ENCODE results near the gene AHCY. TPM values are rescaled to one million over a fixed set of nuclear protein-coding genes. Genes with fewer than 3 reads are reported as not detected.
"Not testable (repeated sequence)": the region's sequence is repeated elsewhere in the genome, so short reads cannot be mapped to it uniquely, and the experiment has no call there.

Gene AHCY
- total and polyA plus RNA-seq, 2 donors: 37.4 to 104 TPM

DNA sequence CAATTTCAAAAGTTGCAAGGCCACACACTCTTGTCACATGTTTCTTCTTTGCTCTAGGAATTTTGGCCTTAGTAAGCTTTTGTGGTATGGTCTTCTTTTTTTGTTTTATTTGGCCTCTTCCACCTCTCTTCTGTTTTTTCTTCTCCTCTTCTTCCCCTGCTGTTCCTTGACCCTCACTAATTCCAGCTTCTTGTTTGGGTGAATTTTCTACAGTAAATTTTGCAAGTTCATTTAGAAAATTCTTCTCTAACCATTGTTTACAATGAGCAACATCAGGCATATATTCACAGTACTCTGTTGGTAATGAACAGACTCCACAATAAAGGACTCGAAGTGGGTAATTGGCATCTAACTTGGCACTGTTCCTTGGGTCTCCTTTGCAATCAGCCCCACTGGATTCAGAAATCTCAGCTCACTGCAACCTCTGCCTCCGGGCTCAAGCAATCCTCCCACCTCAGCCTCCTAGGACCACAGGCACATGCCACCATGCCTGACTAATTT is 57.0 kb downstream of the AHCY start:
- WGBS: 80% methylated on average over 2 of the region's 2 CpGs
- DNase-seq (ENCODE audit: extremely low spot score): no peak
- Histone ChIP-seq H3K4me3 (ENCODE audit: low read depth, low read length) (no peak overlapping the region), H3K36me3 (ENCODE audit: insufficient read depth) (no peaks in the 10 kb centered on the region), H3K4me1 (ENCODE audit: insufficient read depth) (no peaks in the 10 kb centered on the region), H3K27ac (ENCODE audit: low read depth) (no peak overlapping the region)

DNA sequence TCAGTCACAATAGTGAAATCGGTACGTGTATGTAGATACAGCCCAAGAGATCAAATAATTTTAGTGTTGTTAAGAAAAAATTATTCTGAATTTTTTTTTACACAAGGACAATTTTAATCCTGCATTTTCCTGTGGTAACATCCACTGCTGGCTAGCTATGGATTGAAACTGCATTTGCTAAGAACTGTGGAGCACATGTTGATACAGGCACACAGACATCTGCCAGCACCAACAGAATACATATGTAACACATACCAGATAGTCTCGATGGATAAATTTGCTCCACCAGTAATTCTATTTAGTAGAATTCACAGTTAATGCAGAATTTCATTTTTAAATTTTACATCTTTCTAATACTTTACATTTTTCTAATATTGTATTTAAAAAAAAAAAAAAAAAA is 59.8 kb downstream of the AHCY start:
- Histone ChIP-seq H3K27ac (ENCODE audit: low read depth) (no peak overlapping the region), H3K4me3 (ENCODE audit: low read depth, low read length) (no peak overlapping the region), H3K4me1 (ENCODE audit: insufficient read depth) (no peaks in the 10 kb centered on the region), H3K36me3 (ENCODE audit: insufficient read depth) (no peaks in the 10 kb centered on the region)
- 84% methylated on average over 3 of the region's 3 CpGs for WGBS
- DNase-seq (ENCODE audit: extremely low spot score): no peak

DNA sequence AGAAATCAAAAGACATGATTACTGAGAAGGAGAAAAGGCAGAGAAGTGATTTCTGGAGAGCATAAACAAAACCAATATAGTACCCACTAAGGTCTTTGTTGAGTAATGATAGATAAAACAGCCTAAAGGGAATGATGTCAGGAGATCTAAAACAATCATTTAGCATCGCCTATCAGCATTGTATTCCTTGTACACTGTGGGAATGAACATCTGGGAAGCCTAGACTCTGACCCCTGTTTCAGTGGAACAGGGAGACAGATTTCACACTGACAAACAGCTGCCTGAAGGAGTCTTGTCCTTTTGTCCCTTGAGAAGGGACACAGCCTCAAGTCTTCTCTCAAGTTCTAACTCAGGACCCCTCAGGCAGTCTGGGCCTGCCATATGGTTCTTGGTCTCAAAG is 60.3 kb downstream of the AHCY start:
- H3K4me3 ChIP-seq (ENCODE audit: low read depth, low read length): no peak overlapping the region
- DNase-seq (ENCODE audit: extremely low spot score): no peak
- no peaks in the 10 kb centered on the region for H3K36me3 ChIP-seq (ENCODE audit: insufficient read depth)
- no peak overlapping the region for H3K27ac ChIP-seq (ENCODE audit: low read depth)
- 84% methylated on average over 1 of the region's 1 CpG for WGBS
- H3K4me1 ChIP-seq (ENCODE audit: insufficient read depth): no peaks in the 10 kb centered on the region

DNA sequence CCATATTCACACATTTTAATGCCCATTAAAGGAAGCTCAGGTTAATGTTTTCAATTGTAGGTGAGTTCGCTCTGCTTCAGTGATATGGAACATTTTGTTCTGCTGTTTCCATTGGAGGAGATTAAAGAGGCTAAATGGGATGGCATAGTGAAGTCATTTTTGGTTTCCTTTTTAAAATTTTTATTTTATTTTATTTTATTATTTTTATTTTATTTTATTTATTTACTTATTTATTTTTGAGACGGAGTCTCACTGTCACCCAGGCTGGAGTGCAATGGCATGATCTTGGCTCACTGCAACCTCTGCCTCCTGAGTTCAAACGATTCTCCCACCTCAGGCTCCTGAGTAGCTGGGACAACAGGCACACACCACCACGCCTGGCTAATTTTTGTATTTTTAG is 61.1 kb downstream of the AHCY start:
- not testable (repeated sequence) for H3K36me3 ChIP-seq (ENCODE audit: insufficient read depth); H3K4me3 ChIP-seq (ENCODE audit: low read depth, low read length); DNase-seq (ENCODE audit: extremely low spot score); H3K4me1 ChIP-seq (ENCODE audit: insufficient read depth); H3K27ac ChIP-seq (ENCODE audit: low read depth)
- 86% methylated on average over 4 of the region's 4 CpGs for WGBS

DNA sequence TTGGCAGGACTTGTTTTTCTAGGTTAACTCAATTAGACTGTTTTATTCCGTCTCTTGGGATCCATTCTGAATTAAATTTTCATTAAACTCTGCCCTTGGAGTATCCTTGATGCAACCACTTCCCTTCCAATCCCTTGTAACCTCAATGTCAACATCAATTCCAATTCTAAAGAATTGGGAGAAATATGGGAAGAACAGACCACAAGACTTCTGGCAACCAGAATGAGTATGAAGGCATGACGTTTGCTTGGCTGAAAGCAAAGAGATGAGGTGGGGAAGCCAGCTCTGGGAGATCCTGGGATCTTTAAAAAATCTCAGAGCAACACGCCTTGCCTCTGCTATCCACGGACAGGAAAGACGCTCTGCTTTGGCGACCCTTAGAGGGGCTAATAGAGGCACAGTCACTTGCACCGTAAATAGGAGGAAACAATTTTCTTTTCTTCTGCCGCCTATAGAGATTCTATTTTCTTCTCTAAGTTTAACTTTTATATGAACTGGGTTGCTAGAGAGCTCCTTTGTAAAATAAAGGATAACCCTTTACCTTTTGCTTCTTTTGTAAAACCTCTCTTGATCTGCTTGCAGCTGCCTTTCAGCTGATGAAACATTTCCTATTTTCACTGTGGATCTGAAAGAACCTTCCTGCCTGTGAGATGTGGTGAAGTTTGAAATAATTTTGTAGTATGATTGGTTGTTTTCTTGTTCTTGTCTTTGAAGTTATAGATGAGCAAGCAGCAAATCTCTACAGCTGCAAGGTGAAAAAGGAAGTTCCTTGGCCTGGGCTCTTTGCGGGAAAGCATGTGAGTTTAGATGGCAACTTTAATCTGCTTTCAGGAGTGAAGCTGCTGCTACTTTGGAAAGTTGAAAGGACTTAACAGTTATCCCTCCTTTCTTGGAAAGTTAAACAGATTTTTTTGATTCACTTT is 62.2 kb downstream of the AHCY start, which contains the start of gene ASIP:
TSS of gene ASIP (plus strand) at position 731 of the 923 bp plus-strand sequence. CDS start 18,952 bp downstream, outside the sequence.
- no peak within 1 kb of the TSS for H3K27ac ChIP-seq (ENCODE audit: low read depth)
- H3K4me1 ChIP-seq (ENCODE audit: insufficient read depth): no peaks in the 10 kb centered on the region
- no peaks in the 10 kb centered on the region for H3K36me3 ChIP-seq (ENCODE audit: insufficient read depth)
- DNase-seq (ENCODE audit: extremely low spot score): no peak
- 66% methylated on average over 9 of the region's 9 CpGs for WGBS
- H3K4me3 ChIP-seq (ENCODE audit: low read depth, low read length): no peak within 1 kb of the TSS

DNA sequence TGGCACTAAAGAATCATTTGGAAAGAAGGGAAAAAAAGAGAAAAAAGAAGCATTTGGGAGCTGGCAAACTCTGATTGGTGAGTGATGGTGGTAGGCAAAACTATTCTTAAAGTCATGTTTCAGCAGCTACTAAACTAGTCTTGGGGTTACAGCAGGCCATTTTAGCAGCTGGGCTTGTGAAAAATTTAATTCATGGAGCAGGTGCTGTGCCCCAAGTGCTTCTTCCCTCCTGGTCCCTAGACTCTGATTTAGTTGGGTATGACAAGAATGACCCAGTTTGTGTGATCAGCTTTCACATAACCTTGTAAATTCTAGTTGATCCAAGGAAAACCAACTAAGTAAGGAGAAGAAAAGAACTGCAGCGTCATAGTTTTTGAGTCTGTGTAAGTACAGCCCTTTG is 63.0 kb downstream of the AHCY start:
- no peak overlapping the region for H3K27ac ChIP-seq (ENCODE audit: low read depth)

DNA sequence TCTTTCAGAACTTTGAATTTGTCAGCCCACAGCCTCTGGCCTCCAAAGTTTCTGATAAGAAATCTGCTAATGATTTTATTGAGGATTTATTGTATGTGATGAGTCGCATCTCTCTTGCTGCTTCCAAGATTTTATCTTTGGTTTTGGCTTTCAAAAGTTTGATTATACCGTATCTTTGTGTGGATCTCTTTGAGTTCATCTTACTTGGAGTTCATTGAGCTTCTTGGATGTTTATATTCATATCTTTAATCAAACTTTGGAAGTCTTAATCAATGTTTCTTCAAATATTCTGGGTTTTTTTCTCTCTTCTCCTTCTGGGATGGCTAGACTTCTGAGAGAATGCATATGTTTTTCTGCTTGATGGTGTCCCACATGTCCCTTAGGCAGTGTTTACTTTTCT is 65.2 kb downstream of the AHCY start:
- no peak overlapping the region for H3K4me3 ChIP-seq (ENCODE audit: low read depth, low read length)
- H3K27ac ChIP-seq (ENCODE audit: low read depth): no peak overlapping the region
- DNase-seq (ENCODE audit: extremely low spot score): no peak
- no peaks in the 10 kb centered on the region for H3K4me1 ChIP-seq (ENCODE audit: insufficient read depth)
- 83% methylated on average over 2 of the region's 2 CpGs for WGBS
- no peaks in the 10 kb centered on the region for H3K36me3 ChIP-seq (ENCODE audit: insufficient read depth)

More for the DNA sequence above, 63.0 kb downstream of the AHCY start:
- Histone ChIP-seq H3K36me3 (ENCODE audit: insufficient read depth) (no peaks in the 10 kb centered on the region), H3K4me3 (ENCODE audit: low read depth, low read length) (no peak overlapping the region), H3K4me1 (ENCODE audit: insufficient read depth) (no peaks in the 10 kb centered on the region)
- 93% methylated on average over 1 of the region's 1 CpG for WGBS
- DNase-seq (ENCODE audit: extremely low spot score): no peak

DNA sequence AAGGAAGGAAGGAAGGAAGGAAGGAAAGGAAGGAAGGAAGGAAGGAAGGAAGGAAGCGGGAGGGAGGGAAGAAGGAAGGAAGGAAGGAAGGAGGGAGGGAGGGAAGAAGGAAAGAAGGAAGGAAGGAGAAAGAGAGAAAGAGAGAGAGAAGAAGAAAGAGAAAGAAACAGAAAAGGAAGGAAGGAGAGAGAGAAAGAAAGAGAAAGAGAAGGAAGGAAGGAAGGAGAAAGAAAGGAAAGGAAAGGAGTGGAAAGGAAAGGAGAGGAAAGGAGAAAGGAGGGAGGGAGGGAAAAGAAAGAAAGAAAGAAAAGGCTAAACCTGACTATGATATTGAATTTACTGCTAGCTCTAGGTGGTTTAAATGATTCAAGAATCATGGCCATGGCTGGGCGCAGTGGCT is 67.3 kb downstream of the AHCY start:
- Histone ChIP-seq H3K4me3 (ENCODE audit: low read depth, low read length) (no peak overlapping the region), H3K4me1 (ENCODE audit: insufficient read depth) (no peaks in the 10 kb centered on the region), H3K27ac (ENCODE audit: low read depth) (no peak overlapping the region), H3K36me3 (ENCODE audit: insufficient read depth) (no peaks in the 10 kb centered on the region)
- no peak for DNase-seq (ENCODE audit: extremely low spot score)
- 99% methylated on average over 2 of the region's 2 CpGs for WGBS

DNA sequence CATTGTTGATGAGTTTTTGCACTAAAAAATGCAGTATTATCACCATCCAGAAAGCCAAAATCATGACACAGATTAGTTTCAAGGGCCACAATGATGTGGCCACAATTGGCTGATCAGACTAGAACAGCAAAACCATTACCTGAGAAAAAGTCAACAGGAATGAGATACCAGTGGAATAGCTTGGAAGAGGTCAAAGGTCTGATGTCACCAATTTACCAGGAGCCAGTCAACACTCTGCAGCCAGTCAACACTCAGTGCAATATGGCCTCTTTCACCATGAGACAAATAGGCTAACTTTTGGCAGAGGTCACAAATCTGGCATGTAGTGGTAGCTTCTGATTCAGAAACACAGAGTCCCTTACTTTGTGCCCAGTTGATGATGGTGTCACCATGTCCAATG is 69.5 kb downstream of the AHCY start:
- H3K4me3 ChIP-seq (ENCODE audit: low read depth, low read length): no peak overlapping the region
- no peaks in the 10 kb centered on the region for H3K36me3 ChIP-seq (ENCODE audit: insufficient read depth)
- H3K27ac ChIP-seq (ENCODE audit: low read depth): no peak overlapping the region
- H3K4me1 ChIP-seq (ENCODE audit: insufficient read depth): no peaks in the 10 kb centered on the region
- DNase-seq (ENCODE audit: extremely low spot score): no peak

DNA sequence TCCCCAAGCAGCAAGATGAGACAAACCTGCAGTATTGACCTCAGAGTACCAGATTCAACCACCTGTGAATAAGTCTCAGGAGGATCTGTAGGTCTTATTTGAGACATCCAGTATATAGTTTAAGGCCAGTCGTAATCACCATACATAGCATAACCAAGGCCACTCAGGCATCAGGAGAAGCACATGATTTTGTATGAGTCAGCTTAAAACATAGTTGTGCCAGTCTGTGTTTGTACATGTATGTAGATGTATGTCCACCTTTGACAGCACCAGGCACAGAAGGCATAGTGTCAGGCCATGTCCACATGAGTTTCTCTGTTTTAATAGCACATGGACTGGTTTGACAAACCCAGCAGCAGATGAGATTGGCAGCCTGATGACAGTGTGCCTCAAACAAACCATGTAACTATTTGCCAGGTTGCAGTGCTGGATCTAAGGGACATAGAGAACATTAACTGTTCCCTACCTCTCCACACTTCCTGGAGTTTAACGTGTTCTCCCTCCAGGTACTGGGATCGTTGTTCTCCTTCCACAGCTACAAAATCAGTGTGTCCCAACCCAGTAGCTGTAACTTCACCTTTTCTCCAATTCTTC is 70.6 kb downstream of the AHCY start:
- Histone ChIP-seq H3K36me3 (ENCODE audit: insufficient read depth) (no peaks in the 10 kb centered on the region), H3K4me3 (ENCODE audit: low read depth, low read length) (no peak overlapping the region), H3K4me1 (ENCODE audit: insufficient read depth) (no peaks in the 10 kb centered on the region), H3K27ac (ENCODE audit: low read depth) (no peak overlapping the region)
- 91% methylated on average over 3 of the region's 3 CpGs for WGBS
- DNase-seq (ENCODE audit: extremely low spot score): no peak

DNA sequence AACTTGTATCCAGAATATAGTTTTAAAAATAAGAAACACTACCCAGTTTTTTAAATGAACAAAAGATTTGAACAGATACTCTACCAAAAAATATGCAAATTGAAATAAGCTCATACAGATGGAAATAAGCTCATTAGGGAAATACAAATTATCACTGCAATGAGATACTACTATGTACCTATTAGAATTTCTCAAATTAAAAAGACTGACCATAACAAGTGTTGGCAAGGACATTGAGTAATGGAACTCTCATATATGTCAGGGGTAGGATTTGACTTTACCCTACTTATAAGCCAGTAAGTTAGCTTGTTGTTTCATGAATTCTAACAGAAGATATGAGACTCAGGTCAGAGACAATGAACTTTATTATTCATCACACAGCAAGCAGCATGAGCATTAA is 71.5 kb downstream of the AHCY start:
- no peak for DNase-seq (ENCODE audit: extremely low spot score)
- H3K27ac ChIP-seq (ENCODE audit: low read depth): no peak overlapping the region
- H3K36me3 ChIP-seq (ENCODE audit: insufficient read depth): no peaks in the 10 kb centered on the region
- no peak overlapping the region for H3K4me3 ChIP-seq (ENCODE audit: low read depth, low read length)
- no peaks in the 10 kb centered on the region for H3K4me1 ChIP-seq (ENCODE audit: insufficient read depth)

Small RNAs within 50 kb of the gene (small RNA-seq; reads per million reads assigned to genes)
- not detected for gene AL356299.1

Other genes starting within 250 kb of the AHCY start
- 58.1 TPM for gene EIF2S2, start 191.1 kb downstream of the AHCY start, total RNA-seq
- 54.8 TPM for gene EIF2S2, start 191.1 kb downstream of the AHCY start, polyA plus RNA-seq
- gene ASIP, start 61.9 kb downstream of the AHCY start, total RNA-seq: not detected
- gene ASIP, start 61.9 kb downstream of the AHCY start, polyA plus RNA-seq: 0.80 TPM
- gene ITCH, start 59.9 kb upstream of the AHCY start, total RNA-seq: 113 TPM
- 19.8 TPM for gene ITCH, start 59.9 kb upstream of the AHCY start, polyA plus RNA-seq
- 36.2 TPM for gene DYNLRB1, start 213.1 kb upstream of the AHCY start, total RNA-seq
- 248 TPM for gene DYNLRB1, start 213.1 kb upstream of the AHCY start, polyA plus RNA-seq